ENCODE results near the gene CDK5RAP2.
"Not testable (repeated sequence)": the region's sequence is repeated elsewhere in the genome, so short reads cannot be mapped to it uniquely, and the experiment has no call there.

The CDK5RAP2 gene

DNA sequence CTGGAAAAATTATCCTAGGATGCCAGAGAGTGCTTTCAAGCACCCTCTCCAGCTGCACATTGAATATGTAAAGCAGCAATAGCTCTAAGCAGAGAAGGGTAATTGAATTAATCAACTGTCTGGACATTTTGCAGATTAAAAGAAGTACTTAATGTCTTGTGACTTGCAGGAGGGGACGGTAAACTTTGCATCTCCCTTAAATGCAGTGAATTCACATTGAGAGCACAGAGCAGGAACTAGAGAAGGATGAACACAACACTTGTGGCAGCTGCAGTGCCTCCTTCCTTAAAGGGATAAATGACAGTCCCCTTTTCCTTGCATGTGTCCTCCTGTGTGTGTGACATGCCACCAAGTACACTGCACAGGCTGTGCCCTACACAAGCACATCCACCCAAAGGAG, 7.4 kb upstream of the CDK5RAP2 start:
- DNase-seq = no peak

- peak in 1 of 2 experiments; percentile 20 for DNase-seq
Measured at GRCh38 chr9:120583958-120584369, 4.0 kb upstream of the CDK5RAP2 start.

DNA sequence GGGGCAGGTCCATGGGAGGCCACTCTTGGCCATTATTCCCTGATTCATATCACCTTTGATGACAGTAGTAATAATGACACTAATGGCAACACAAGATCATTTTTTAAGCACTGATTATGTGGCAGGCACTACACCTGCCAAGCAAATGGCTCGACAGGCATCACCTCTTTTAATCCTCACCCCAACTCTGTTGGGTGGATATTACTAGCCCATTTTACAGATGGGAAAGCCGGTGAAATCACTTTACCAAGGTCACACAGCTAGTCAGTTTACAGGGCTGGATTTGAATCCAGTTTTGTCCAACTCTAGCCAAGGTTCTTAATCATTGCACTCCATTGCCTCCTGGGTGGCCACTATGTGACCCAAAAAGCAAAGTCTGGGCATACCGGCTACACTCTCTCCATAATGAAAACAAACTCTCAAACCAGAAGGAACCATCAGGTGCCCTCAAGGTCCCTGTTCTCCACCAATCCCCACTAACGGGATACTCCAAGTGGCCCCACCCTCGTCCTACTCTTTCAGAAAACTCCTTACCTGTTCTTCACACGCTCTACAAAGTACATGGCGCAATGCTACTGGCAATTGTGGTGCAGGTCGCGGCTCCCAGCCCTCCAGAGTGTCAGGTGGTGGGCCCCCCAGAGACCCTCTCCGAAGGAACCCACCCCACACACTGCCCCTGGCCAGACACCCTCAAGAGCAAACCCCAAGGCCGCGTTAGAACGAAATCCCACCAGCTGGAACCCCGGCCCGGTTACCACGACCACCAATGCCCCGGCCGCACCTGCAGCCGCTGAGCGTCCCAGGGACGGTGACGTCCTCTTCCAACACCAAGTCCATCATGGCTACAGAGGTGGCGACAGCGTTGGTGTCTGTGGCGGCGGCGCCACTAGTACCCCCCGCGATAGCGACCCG, 572 bp downstream of the CDK5RAP2 start:
- DNase-seq = no peak

DNA sequence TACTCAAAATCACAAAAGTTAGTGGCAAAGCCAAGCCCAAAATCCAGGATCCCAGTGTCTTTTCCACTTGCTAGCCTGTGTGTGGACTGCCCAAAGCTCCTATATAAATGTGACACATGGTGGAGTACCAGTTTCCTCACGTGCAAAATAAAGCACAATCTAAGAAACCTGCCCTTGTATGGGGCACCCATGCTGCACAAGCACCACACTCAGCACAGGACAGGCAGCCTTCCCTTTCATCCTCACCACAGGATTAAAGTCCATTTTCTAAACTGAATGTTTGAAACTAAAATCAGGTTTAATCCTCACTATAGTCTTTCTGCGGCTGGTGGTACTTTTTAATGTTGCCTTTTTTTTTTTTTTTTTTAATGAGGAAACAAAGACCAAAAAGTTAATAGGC, 5.5 kb downstream of the CDK5RAP2 start:
- DNase-seq = no peak

DNA sequence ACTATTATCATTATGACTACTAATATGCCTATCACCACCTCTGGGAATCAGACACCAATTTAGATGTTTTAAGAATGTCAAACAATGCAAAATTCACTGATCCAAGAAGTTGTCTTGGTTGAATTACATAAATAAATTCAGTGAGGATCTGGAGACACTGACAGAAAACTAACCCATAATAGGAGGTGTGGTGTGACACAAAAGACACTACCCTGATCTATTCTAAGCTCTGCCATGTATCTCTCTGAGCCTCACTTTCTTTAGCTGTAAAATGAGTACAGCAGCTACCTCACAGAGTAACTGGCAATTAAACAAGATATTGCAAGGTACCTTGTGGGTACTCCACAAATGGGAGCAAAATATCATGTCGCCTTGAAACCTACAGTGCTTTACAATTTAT, 7.5 kb downstream of the CDK5RAP2 start:
- DNase-seq = no peak

DNA sequence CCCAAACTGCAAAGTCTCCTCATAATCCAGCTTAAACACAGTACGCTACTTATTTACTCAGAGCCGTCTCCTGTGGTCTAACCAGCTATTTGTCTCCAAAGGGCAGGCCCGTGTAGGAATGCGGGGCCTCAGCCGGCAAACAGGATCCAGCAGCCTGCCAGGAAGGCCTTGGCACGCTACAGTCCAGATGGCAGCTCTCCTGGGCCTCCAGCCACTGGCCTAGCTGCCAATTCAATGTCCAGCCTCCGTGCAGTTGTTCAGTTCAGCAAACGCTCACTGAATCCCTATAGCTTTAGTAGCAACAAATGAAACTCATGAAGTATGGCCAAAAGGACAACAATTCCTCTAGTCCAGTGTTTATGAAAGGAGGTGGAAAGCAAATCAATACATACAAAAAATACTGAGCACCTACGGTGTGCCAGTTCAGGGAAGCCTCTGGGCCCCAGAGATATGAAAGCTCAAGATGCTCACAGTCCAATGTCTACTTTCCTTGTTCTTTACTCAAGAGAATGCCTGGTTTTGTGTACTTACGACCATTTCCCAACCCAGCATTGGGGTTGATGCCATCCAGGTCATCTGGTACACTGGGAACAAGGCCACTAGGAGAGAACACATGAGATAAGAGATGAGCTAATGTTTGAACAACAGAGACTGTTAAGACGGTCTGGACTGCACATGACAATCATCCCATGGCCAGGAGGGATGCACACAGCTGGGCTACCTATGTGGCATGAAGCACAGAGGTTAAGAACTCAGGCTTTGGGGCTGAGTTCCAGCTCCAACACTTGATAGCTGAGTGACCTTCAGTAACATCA, 8.3 kb downstream of the CDK5RAP2 start:
- no peak for DNase-seq

GRCh38 chr9:120570296-120570695, 9.7 kb downstream of the CDK5RAP2 start:
- no peak for DNase-seq

- no peak for DNase-seq
Measured at GRCh38 chr9:120569556-120569955, 10.4 kb downstream of the CDK5RAP2 start.

DNA sequence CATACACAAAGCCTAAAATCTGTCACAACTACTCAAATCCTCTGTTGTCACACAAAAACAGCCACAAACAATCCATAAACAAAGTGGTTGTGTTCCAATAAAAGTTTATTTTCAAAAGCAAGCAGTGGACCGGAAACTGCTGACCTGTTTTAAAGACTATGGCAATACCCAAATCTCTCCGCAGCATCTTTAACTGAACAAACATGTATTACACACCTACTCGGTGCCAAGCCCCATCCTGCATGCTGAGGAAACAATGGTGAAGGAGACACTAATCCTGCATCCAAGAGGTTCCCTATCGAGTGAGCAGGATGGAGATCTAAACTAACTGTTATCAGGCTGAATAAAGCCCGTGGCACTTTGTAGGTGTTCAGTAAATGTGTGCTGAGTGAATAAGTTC, 11.2 kb downstream of the CDK5RAP2 start:
- DNase-seq = no peak

- no peak for DNase-seq
Measured at GRCh38 chr9:120567874-120568273, 12.1 kb downstream of the CDK5RAP2 start.

DNA sequence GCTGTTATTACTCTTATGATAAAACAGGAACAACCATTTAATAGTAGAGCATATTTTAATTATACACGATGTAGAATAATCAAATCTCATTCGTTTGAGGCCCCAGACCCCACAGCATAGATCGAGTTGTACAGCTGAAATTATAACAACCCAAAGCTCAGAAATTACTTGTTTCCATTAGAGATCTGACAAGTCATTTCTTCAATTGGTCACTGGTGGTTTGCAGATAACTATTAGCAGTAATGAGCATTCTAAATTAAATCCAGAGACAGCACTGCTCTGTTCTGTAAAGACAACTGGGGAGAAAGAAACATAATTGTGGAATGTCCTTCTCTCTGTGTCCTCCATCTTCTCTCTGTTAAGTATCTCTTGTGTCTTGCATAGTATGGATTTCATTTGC, 12.9 kb downstream of the CDK5RAP2 start:
- no peak for DNase-seq

GRCh38 chr9:120564589-120564988, 15.4 kb downstream of the CDK5RAP2 start:
- DNase-seq = no peak

DNA sequence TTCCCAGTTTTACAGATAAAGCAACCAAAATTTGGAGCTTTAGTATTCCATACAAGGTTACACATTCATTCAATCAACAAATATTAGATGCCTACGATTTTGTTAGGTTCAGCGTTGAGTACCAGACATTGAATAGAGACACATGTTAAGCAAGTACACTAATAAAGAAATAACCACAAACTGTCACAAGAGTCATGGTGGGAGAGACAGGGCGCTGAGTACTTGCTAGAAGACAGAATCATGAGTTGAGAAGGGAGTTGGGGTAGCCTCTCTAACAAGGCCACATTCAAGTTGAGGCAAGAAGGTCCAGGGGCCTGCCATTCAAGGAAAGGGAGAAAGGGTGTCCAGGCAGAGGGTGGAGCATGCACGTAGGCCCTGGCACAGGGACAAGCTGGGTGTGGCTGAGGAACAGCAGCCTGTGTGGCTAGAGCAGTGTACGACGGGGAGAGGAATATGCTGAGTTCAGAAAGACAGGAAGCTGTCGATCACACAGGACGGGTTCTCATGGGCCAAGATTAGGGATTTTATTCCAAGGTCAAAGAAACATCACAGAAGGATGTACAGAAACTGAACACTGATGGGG, 17.0 kb downstream of the CDK5RAP2 start:
- no peak for DNase-seq

GRCh38 chr9:120561709-120562108, 18.3 kb downstream of the CDK5RAP2 start:
- no peak for DNase-seq

GRCh38 chr9:120559546-120559945, 20.4 kb downstream of the CDK5RAP2 start:
- no peak for DNase-seq

GRCh38 chr9:120558454-120558853, 21.5 kb downstream of the CDK5RAP2 start:
- DNase-seq = no peak

DNA sequence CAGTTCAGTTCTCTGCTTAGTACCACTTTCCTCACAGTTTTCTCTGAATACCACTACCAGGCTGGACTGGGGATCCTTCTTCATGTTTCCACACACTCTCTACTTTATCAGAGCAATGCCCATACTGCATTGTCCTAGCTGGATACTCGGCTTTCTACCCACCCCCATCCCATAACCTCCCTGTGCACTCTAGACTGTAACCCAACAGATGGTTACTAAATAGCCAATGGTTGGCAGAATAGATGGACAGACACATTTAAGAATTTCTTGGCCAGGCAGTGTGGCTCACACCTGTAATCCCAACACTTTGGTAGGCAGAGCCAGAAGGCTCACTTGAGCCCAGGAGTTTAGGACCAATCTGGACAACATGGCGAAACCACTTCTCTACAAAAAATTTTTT, 22.8 kb downstream of the CDK5RAP2 start:
- no peak for DNase-seq

- no peak for DNase-seq
Measured at GRCh38 chr9:120556775-120557174, 23.2 kb downstream of the CDK5RAP2 start.

DNA sequence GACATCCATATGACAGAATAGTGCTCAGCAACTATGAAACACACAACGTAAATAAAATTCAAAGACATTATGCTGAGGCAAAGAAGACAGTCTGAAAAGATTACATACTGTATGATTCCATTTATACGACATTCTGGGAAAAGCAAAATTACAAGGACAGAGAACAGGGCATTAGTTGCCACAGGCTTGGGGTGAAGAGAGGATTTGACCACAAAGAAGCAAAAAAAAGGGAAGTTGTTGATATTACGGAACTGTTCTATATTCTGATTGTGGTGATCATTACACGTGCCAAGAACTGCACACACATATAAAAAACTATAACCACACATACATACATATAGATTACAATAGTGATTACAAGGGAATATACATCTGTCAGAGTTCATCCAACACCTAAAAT, 24.1 kb downstream of the CDK5RAP2 start:
- no peak for DNase-seq

- not testable (repeated sequence) for DNase-seq
Measured at GRCh38 chr9:120552210-120552704, 27.7 kb downstream of the CDK5RAP2 start.

DNA sequence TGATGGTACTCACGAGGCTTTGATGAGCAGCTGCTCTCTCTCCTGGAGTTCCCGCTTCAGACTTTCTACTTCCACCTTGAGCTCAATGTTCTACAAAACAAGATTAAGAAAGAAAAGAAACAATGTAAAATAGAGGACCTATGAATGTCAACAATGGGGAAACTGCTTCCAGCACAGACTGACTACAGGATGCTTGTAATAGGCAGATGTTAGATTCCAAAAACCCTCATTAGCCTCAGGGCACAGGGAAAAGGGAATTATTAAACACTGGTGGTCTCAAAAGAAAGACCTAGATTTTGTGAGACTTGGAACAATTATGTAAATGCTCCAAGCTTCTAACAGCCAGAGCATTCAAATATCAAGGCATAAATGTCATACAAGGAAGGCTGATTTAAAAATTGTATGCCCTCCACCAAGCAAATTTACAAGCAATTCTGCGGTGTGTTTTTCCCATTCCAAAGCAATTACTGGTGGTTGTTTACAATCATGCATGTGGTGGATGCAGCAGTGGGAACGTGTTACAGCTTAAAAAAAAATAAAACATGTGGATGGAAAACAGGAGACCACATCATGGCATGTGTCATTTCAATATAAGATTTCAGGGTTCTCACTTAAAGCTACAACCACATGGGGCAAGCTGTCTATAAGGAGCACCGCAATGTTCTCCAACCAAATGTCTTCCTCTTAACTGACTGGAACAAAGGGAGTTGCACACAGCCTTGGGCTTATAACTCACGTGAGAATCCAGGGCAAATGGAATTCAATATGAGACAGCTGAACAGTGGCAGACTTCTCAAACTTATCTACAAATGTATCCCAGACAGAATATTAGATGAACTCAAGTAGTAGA, 34.0 kb downstream of the CDK5RAP2 start:
- no peak for DNase-seq

GRCh38 chr9:120544441-120544840, 35.5 kb downstream of the CDK5RAP2 start:
- DNase-seq = no peak
